ENCODE measurements around the gene CDH4.

CDH4 gene

GRCh38 chr20:61897401-61898295 is 645.6 kb downstream of the CDH4 start:
- no peak for DNase-seq

GRCh38 chr20:61898405-61898804 is 646.3 kb downstream of the CDH4 start:
- no peak for DNase-seq

- DNase-seq: no peak
These were observed 648.2 kb downstream of the CDH4 start for GRCh38 chr20:61900011-61900944.

GRCh38 chr20:61900945-61901293 is 648.9 kb downstream of the CDH4 start:
- no peak for DNase-seq

- DNase-seq: no peak
These were observed 649.5 kb downstream of the CDH4 start for GRCh38 chr20:61901392-61902220.

GRCh38 chr20:61902221-61902869 is 650.3 kb downstream of the CDH4 start:
- no peak for DNase-seq

GRCh38 chr20:61903575-61904340 is 651.7 kb downstream of the CDH4 start:
- no peak for DNase-seq

GRCh38 chr20:61904456-61904855 is 652.4 kb downstream of the CDH4 start:
- no peak for DNase-seq

GRCh38 chr20:61905781-61906523 is 653.9 kb downstream of the CDH4 start:
- DNase-seq: no peak

GRCh38 chr20:61907081-61907891 is 655.2 kb downstream of the CDH4 start:
- DNase-seq: no peak

GRCh38 chr20:61908057-61909026 is 656.3 kb downstream of the CDH4 start:
- no peak for DNase-seq

GRCh38 chr20:61909028-61909427 is 657.0 kb downstream of the CDH4 start:
- DNase-seq: no peak

- no peak for DNase-seq
These were observed 657.8 kb downstream of the CDH4 start for GRCh38 chr20:61909821-61910220.

- no peak for DNase-seq
These were observed 659.8 kb downstream of the CDH4 start for GRCh38 chr20:61911824-61912223.

- no peak for DNase-seq
These were observed 660.8 kb downstream of the CDH4 start for GRCh38 chr20:61912665-61913422.

GRCh38 chr20:61913423-61914225 is 661.6 kb downstream of the CDH4 start:
- no peak for DNase-seq

- DNase-seq: no peak
These were observed 663.0 kb downstream of the CDH4 start for GRCh38 chr20:61915101-61915500.

Measured in activated CD8-positive, alpha-beta memory T cell treated with anti-CD3 and anti-CD28 coated beads for 24 hours (primary cell).